ENCODE data around the gene CHCHD6.

Gene CHCHD6

GRCh38 chr3:126891141-126891540 lies 187.1 kb downstream of the CHCHD6 start:
- no peak for TF ChIP-seq CTCF (IDR thresholded peaks at IDR 0.05; ENCODE audit: extremely low read depth, missing control alignments)
- no peak for DNase-seq (ENCODE audit: low spot score)

- DNase-seq (ENCODE audit: low spot score): no peak
- no peak for TF ChIP-seq CTCF (IDR thresholded peaks at IDR 0.05; ENCODE audit: extremely low read depth, missing control alignments)
These were observed 187.8 kb downstream of the CHCHD6 start for GRCh38 chr3:126891791-126892190.

GRCh38 chr3:126893651-126894050 lies 189.6 kb downstream of the CHCHD6 start:
- no peak for TF ChIP-seq CTCF (IDR thresholded peaks at IDR 0.05; ENCODE audit: extremely low read depth, missing control alignments)
- no peak for DNase-seq (ENCODE audit: low spot score)

- DNase-seq (ENCODE audit: low spot score): no peak
These were observed 190.4 kb downstream of the CHCHD6 start for GRCh38 chr3:126894475-126894874.

GRCh38 chr3:126895178-126896066 lies 191.4 kb downstream of the CHCHD6 start:
- TF ChIP-seq CTCF (IDR thresholded peaks at IDR 0.05; ENCODE audit: extremely low read depth, missing control alignments): no peak
- no peak for DNase-seq (ENCODE audit: low spot score)

More at GRCh38 chr3:126894475-126894874, 190.4 kb downstream of the CHCHD6 start:
- TF ChIP-seq CTCF (IDR thresholded peaks at IDR 0.05; ENCODE audit: extremely low read depth, missing control alignments): no peak

- no peak for DNase-seq (ENCODE audit: low spot score)
These were observed 192.0 kb downstream of the CHCHD6 start for GRCh38 chr3:126896067-126896441.

More at GRCh38 chr3:126896067-126896441, 192.0 kb downstream of the CHCHD6 start:
- no peak for TF ChIP-seq CTCF (IDR thresholded peaks at IDR 0.05; ENCODE audit: extremely low read depth, missing control alignments)

All from GM20000 (cell line).